HEK293T (cell line): ENCODE measurements around the gene HMBS.

Experiments used
- ARNT ChIP-seq: fragments of 450-650 bp; IDR thresholded peaks from 2 replicates; pipeline ENCODE4 v1.6.1; 2017; ENCODE audit warnings: mild to moderate bottlenecking
- FOXA1 ChIP-seq: fragments of 450-650 bp; IDR thresholded peaks from 2 replicates; pipeline ENCODE4 v1.6.1; 2016; ENCODE audit warnings: mild to moderate bottlenecking
- FOXK2 ChIP-seq: fragments of 450-650 bp; IDR thresholded peaks from 2 replicates; pipeline ENCODE4 v1.6.1; 2016; ENCODE audit warnings: mild to moderate bottlenecking
- L3MBTL2 ChIP-seq: fragments of 450-650 bp; conservative IDR thresholded peaks from 2 replicates; pipeline ENCODE4 v1.6.1; 2016; ENCODE audit warnings: mild to moderate bottlenecking
- SP1 ChIP-seq: fragments of 450-650 bp; IDR thresholded peaks from 2 replicates; pipeline ENCODE4 v1.6.1; 2017
- SUZ12 ChIP-seq: fragments of 450-650 bp; IDR thresholded peaks from 2 replicates; pipeline ENCODE4 v1.6.1; 2016; ENCODE audit warnings: mild to moderate bottlenecking

GRCh38 chr11:119120639-119121007, 35.9 kb downstream of the HMBS start:
- TF ChIP-seq ARNT: no peak
- TF ChIP-seq SP1: no peak
- no peak for TF ChIP-seq L3MBTL2
- TF ChIP-seq FOXA1: no peak
- no peak for TF ChIP-seq FOXK2
- TF ChIP-seq SUZ12: no peak
